PC-9 (cell line): ENCODE data around the gene PARP12.

ENCODE experiments used
- EZH2 ChIP-seq: fragments of 200-600 bp; sonication (generic); IDR thresholded peaks from 2 replicates; pipeline ENCODE4 v1.8.0; 2017; ENCODE audit warnings: antibody characterized with exemption, low read depth
- TF ChIP-seq, protein P1 (sequence below): fragments of 200-600 bp; sonication (generic); conservative IDR thresholded peaks from 2 replicates; pipeline ENCODE4 v1.6.1; 2017; ENCODE audit warnings: mixed run types, antibody characterized with exemption, mild to moderate bottlenecking, moderate library complexity

DNA sequence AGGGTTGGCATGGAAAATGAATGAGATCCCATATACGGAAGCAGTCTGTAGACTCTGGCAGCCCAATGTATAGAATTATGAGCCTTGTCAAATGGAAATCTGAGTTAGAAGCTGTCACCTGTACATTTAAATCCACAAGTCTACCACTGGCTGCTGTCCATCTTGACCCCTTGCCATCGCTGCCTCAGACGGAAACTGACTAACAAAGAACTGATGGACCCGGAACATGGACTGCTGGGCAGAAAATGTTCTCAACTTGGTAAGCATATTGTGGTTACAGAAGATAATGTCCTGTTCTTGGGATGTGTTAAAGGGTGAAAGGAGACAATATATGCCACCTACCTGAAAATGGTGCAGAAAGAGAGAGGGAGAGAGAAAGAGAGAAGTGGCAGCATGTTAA, 37.5 kb downstream of the PARP12 start:
- no peak for TF ChIP-seq EZH2
- TF ChIP-seq, protein P1, sequence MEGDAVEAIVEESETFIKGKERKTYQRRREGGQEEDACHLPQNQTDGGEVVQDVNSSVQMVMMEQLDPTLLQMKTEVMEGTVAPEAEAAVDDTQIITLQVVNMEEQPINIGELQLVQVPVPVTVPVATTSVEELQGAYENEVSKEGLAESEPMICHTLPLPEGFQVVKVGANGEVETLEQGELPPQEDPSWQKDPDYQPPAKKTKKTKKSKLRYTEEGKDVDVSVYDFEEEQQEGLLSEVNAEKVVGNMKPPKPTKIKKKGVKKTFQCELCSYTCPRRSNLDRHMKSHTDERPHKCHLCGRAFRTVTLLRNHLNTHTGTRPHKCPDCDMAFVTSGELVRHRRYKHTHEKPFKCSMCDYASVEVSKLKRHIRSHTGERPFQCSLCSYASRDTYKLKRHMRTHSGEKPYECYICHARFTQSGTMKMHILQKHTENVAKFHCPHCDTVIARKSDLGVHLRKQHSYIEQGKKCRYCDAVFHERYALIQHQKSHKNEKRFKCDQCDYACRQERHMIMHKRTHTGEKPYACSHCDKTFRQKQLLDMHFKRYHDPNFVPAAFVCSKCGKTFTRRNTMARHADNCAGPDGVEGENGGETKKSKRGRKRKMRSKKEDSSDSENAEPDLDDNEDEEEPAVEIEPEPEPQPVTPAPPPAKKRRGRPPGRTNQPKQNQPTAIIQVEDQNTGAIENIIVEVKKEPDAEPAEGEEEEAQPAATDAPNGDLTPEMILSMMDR, result no peak
